Measurements from ENCODE around the gene TOM1.

TOM1 gene

GRCh38 chr22:35311551-35311999, 11.9 kb downstream of the TOM1 start:
- Histone ChIP-seq H3K27me3 (ENCODE audit: insufficient read depth, low read length) (no peaks in the 10 kb centered on the region), H3K9me3 (ENCODE audit: low read length) (no peaks in the 10 kb centered on the region), H3K4me1 (ENCODE audit: insufficient read depth, low read length) (peaks cover 8% of the 10 kb centered on the region), H2AFZ (ENCODE audit: low read depth, low read length) (no peak overlapping the region), H3K4me3 (ENCODE audit: low read length) (no peak overlapping the region), H3K36me3 (ENCODE audit: insufficient read depth, low read length) (no peaks in the 10 kb centered on the region)

- Histone ChIP-seq H3K36me3 (ENCODE audit: insufficient read depth, low read length) (no peaks in the 10 kb centered on the region), H3K9me3 (ENCODE audit: low read length) (no peaks in the 10 kb centered on the region), H3K4me3 (ENCODE audit: low read length) (no peak overlapping the region), H2AFZ (ENCODE audit: low read depth, low read length) (no peak overlapping the region), H3K4me1 (ENCODE audit: insufficient read depth, low read length) (peaks cover 3% of the 10 kb centered on the region), H3K27me3 (ENCODE audit: insufficient read depth, low read length) (no peaks in the 10 kb centered on the region)
Measured at GRCh38 chr22:35312198-35313059, 12.7 kb downstream of the TOM1 start.

- no peak overlapping the region for H3K4me3 ChIP-seq (ENCODE audit: low read length)
- no peak overlapping the region for H2AFZ ChIP-seq (ENCODE audit: low read depth, low read length)
- H3K27me3 ChIP-seq (ENCODE audit: insufficient read depth, low read length) = no peaks in the 10 kb centered on the region
- H3K9me3 ChIP-seq (ENCODE audit: low read length) = no peaks in the 10 kb centered on the region
- H3K36me3 ChIP-seq (ENCODE audit: insufficient read depth, low read length) = peaks cover under 1% of the 10 kb centered on the region
- H3K4me1 ChIP-seq (ENCODE audit: insufficient read depth, low read length) = peaks cover 3% of the 10 kb centered on the region
Measured at GRCh38 chr22:35313311-35314121, 13.8 kb downstream of the TOM1 start.

GRCh38 chr22:35314161-35314942, 14.7 kb downstream of the TOM1 start:
- Histone ChIP-seq H3K4me1 (ENCODE audit: insufficient read depth, low read length) (peaks cover 3% of the 10 kb centered on the region), H3K4me3 (ENCODE audit: low read length) (no peak overlapping the region), H3K9me3 (ENCODE audit: low read length) (no peaks in the 10 kb centered on the region), H3K36me3 (ENCODE audit: insufficient read depth, low read length) (peaks cover 8% of the 10 kb centered on the region), H2AFZ (ENCODE audit: low read depth, low read length) (no peak overlapping the region), H3K27me3 (ENCODE audit: insufficient read depth, low read length) (no peaks in the 10 kb centered on the region)

- Histone ChIP-seq H3K9me3 (ENCODE audit: low read length) (no peaks in the 10 kb centered on the region), H3K4me1 (ENCODE audit: insufficient read depth, low read length) (peaks cover 3% of the 10 kb centered on the region), H3K4me3 (ENCODE audit: low read length) (no peak overlapping the region), H2AFZ (ENCODE audit: low read depth, low read length) (no peak overlapping the region), H3K27me3 (ENCODE audit: insufficient read depth, low read length) (no peaks in the 10 kb centered on the region), H3K36me3 (ENCODE audit: insufficient read depth, low read length) (peaks cover 9% of the 10 kb centered on the region)
Measured at GRCh38 chr22:35315141-35315854, 15.6 kb downstream of the TOM1 start.

- no peaks in the 10 kb centered on the region for H3K27me3 ChIP-seq (ENCODE audit: insufficient read depth, low read length)
- H3K4me3 ChIP-seq (ENCODE audit: low read length) = no peak overlapping the region
- no peaks in the 10 kb centered on the region for H3K9me3 ChIP-seq (ENCODE audit: low read length)
- H2AFZ ChIP-seq (ENCODE audit: low read depth, low read length) = no peak overlapping the region
- H3K36me3 ChIP-seq (ENCODE audit: insufficient read depth, low read length) = peaks cover 9% of the 10 kb centered on the region
- H3K4me1 ChIP-seq (ENCODE audit: insufficient read depth, low read length) = peaks cover 3% of the 10 kb centered on the region
Measured at GRCh38 chr22:35315855-35316745, 16.4 kb downstream of the TOM1 start.

- Histone ChIP-seq H3K9me3 (ENCODE audit: low read length) (no peaks in the 10 kb centered on the region), H2AFZ (ENCODE audit: low read depth, low read length) (no peak overlapping the region), H3K4me3 (ENCODE audit: low read length) (no peak overlapping the region), H3K4me1 (ENCODE audit: insufficient read depth, low read length) (peaks cover 3% of the 10 kb centered on the region), H3K27me3 (ENCODE audit: insufficient read depth, low read length) (no peaks in the 10 kb centered on the region), H3K36me3 (ENCODE audit: insufficient read depth, low read length) (peaks cover 9% of the 10 kb centered on the region)
Measured at GRCh38 chr22:35316751-35317150, 17.1 kb downstream of the TOM1 start.

- Histone ChIP-seq H3K27me3 (ENCODE audit: insufficient read depth, low read length) (no peaks in the 10 kb centered on the region), H3K36me3 (ENCODE audit: insufficient read depth, low read length) (peaks cover 16% of the 10 kb centered on the region), H3K4me3 (ENCODE audit: low read length) (no peak overlapping the region), H3K9me3 (ENCODE audit: low read length) (no peaks in the 10 kb centered on the region), H3K4me1 (ENCODE audit: insufficient read depth, low read length) (no peaks in the 10 kb centered on the region), H2AFZ (ENCODE audit: low read depth, low read length) (no peak overlapping the region)
Measured at GRCh38 chr22:35317680-35318290, 18.1 kb downstream of the TOM1 start.

GRCh38 chr22:35318346-35319215, 18.9 kb downstream of the TOM1 start:
- no peaks in the 10 kb centered on the region for H3K9me3 ChIP-seq (ENCODE audit: low read length)
- no peak overlapping the region for H3K4me3 ChIP-seq (ENCODE audit: low read length)
- peaks cover 20% of the 10 kb centered on the region for H3K36me3 ChIP-seq (ENCODE audit: insufficient read depth, low read length)
- H3K27me3 ChIP-seq (ENCODE audit: insufficient read depth, low read length) = no peaks in the 10 kb centered on the region
- no peaks in the 10 kb centered on the region for H3K4me1 ChIP-seq (ENCODE audit: insufficient read depth, low read length)
- H2AFZ ChIP-seq (ENCODE audit: low read depth, low read length) = no peak overlapping the region

GRCh38 chr22:35319244-35319985, 19.7 kb downstream of the TOM1 start:
- Histone ChIP-seq H3K27me3 (ENCODE audit: insufficient read depth, low read length) (no peaks in the 10 kb centered on the region), H3K4me3 (ENCODE audit: low read length) (no peak overlapping the region), H3K9me3 (ENCODE audit: low read length) (no peaks in the 10 kb centered on the region), H2AFZ (ENCODE audit: low read depth, low read length) (no peak overlapping the region), H3K4me1 (ENCODE audit: insufficient read depth, low read length) (no peaks in the 10 kb centered on the region), H3K36me3 (ENCODE audit: insufficient read depth, low read length) (peaks cover 26% of the 10 kb centered on the region)
